Measurements from ENCODE around the gene MAGI1. TPM values are rescaled to one million over a fixed set of nuclear protein-coding genes. Genes with fewer than 3 reads are reported as not detected.

Gene MAGI1
- total and polyA plus RNA-seq, 7 donors = 10.2 to 54.0 (median 29.8) TPM

DNA sequence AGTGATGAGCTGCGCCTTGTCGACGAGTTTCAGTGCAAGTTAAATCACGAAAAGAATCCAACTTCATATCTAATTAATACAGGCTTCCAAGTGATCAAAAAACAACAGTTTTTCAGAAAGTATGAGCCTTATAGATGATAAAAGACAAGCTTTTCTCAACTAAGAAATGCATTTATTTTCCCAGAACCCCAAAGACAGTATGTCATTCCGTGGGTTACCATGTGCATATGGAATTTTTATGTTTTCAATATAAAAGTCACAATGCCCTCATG lies 442.8 kb downstream of the MAGI1 start:
- H3K4me1 ChIP-seq = peaks cover 0 to 19% (median 16%) of the 10 kb centered on the region in 4 donors
- intact Hi-C loops (cut with DNase I) = no loop called here
- H3K9me3 ChIP-seq = no peaks in the 10 kb centered on the region
- H3K27ac ChIP-seq = peak overlapping the region in 1 of 4 donors; percentile 20
- TF ChIP-seq, protein P1, sequence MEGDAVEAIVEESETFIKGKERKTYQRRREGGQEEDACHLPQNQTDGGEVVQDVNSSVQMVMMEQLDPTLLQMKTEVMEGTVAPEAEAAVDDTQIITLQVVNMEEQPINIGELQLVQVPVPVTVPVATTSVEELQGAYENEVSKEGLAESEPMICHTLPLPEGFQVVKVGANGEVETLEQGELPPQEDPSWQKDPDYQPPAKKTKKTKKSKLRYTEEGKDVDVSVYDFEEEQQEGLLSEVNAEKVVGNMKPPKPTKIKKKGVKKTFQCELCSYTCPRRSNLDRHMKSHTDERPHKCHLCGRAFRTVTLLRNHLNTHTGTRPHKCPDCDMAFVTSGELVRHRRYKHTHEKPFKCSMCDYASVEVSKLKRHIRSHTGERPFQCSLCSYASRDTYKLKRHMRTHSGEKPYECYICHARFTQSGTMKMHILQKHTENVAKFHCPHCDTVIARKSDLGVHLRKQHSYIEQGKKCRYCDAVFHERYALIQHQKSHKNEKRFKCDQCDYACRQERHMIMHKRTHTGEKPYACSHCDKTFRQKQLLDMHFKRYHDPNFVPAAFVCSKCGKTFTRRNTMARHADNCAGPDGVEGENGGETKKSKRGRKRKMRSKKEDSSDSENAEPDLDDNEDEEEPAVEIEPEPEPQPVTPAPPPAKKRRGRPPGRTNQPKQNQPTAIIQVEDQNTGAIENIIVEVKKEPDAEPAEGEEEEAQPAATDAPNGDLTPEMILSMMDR (IDR thresholded peaks at IDR 0.05) = no peak
- TF ChIP-seq EP300 (IDR thresholded peaks at IDR 0.05) (no peak), POLR2A (IDR thresholded peaks at IDR 0.05) (no peak), POLR2AphosphoS5 (IDR thresholded peaks at IDR 0.05) (no peak)
- 77 to 88% methylated on average over 5 of the region's 5 CpGs for WGBS, 2 donors
- H3K4me3 ChIP-seq = no peak overlapping the region
- H3K27me3 ChIP-seq = no peaks in the 10 kb centered on the region
- no peaks in the 10 kb centered on the region for H3K36me3 ChIP-seq
- DNase-seq = no peak

DNA sequence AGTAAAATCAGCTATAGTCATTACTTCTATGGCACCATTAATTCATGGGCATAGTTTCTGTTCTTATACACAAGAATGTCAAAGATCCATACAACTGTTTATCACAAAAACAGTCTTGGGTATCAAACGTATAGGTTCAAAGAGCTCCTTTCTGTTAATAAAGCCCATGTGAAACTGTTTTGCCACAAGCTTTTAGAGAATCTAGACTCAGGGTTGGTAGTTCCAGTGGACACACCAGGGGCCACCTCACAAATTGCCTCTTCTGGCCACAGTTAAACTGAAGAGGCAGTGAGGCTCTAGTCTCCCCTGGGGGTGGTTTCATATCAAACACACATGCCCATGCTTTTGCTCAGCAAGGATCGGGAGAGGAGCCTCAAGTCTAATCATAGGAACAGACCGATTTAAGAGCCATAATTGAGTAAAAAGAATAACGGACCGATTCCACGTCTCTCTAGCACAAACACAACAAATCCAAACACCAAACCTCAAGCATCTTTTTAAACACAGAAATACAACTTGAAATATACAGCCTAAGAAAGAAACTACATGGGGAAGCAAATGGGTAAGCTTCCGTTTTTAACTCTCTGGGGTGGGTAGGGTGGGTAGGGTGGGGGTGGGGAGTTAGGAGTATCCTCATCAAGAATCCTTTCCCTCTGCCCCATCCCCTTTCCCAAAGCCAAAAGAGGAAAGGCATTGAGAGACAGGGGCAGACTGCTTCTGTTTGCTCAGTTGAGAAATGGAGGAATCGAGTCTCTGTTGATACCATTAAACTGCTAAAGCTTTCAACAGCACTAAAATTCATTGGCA lies 443.3 kb downstream of the MAGI1 start:
- no peaks in the 10 kb centered on the region for H3K9me3 ChIP-seq
- H3K4me3 ChIP-seq = no peak overlapping the region
- WGBS, 2 donors = 78 to 85% methylated on average over 8 of the region's 8 CpGs
- H3K36me3 ChIP-seq = no peaks in the 10 kb centered on the region
- H3K27me3 ChIP-seq = no peaks in the 10 kb centered on the region
- intact Hi-C loops (cut with DNase I) = no loop called here
- no peak for DNase-seq
- H3K4me1 ChIP-seq = peaks cover 0 to 19% (median 16%) of the 10 kb centered on the region in 4 donors
- no peak for TF ChIP-seq POLR2AphosphoS5 (IDR thresholded peaks at IDR 0.05)
- no peak for TF ChIP-seq POLR2A (IDR thresholded peaks at IDR 0.05)
- TF ChIP-seq, protein P1 (IDR thresholded peaks at IDR 0.05) = no peak
- no peak for TF ChIP-seq EP300 (IDR thresholded peaks at IDR 0.05)
- H3K27ac ChIP-seq = peak overlapping the region in 1 of 4 donors; percentile 20

DNA sequence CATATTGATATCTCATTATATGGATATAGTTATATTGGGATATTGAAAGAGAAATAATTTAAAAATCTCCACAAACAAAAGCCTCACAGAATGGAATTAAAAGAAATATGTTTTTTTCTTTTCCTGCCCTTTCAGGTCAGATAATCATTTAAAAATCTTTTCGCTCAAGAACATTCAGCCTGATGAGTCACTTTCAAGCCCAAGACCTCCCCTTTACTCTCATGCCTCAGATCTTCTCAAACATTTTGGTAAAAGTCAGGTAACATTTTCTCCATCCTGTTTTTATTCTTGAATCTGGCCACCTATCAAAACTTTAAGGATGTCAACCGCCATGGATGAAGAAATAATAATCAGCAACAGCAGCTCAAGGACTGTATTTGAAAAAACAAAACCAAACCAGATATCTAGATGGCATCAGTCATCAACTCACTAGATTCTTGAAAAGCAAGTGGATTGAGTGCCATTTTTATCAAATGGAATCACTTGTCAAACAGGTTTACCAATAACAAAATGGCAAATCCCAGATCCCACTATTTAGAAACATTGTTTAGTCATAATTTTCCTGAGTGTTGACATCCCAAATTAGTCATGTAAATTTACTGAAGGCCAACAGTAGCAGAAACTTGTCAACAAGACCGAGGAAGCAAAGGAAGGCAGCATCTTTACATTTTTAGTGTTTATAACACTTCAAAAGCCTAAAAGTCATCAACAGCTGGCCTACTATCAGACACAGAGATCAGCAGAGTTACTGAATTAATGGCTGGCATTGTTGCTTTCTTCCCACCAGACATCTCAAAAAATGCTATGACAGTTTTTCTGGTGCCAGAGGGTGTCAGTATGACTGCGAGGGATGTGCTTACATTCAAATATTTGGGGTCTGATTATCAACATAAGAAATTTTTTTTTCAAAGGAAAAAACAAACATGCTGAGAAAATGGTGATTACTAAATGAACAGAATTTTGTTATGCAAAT lies 444.7 kb downstream of the MAGI1 start:
- DNase-seq = no peak
- no peak for TF ChIP-seq POLR2AphosphoS5 (IDR thresholded peaks at IDR 0.05)
- no peak for TF ChIP-seq POLR2A (IDR thresholded peaks at IDR 0.05)
- TF ChIP-seq EP300 (IDR thresholded peaks at IDR 0.05) = no peak
- TF ChIP-seq, protein P1 (IDR thresholded peaks at IDR 0.05) = no peak
- peaks cover 0 to 29% (median 21%) of the 10 kb centered on the region in 4 donors for H3K4me1 ChIP-seq
- H3K27ac ChIP-seq = no peak overlapping the region
- H3K9me3 ChIP-seq = no peaks in the 10 kb centered on the region
- H3K27me3 ChIP-seq = no peaks in the 10 kb centered on the region
- whole genome bisulfite sequencing, 2 donors = 88 to 93% methylated on average over 4 of the region's 4 CpGs
- intact Hi-C loops (cut with DNase I) = no loop called here
- H3K4me3 ChIP-seq = no peak overlapping the region
- no peaks in the 10 kb centered on the region for H3K36me3 ChIP-seq

DNA sequence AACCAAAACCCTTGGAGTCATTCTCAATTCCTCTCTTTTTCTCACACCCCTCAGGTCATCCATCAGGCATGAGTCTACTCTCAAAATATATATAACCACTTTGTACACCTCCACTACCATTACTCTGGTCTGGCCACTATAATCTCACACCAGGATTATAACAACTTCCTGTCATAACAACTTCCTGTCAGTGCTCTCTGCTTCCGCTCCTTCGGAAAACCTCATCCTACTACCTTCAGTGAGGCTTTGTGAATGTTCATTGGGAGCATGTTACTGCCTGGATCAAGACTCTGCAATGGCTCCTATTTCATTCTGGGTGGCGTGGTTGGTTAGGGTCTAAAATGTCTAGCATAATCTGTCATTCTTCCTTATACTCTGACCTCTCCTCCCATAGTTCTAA lies 447.4 kb downstream of the MAGI1 start:
- intact Hi-C loops (cut with DNase I) = no loop called here
- TF ChIP-seq POLR2A (IDR thresholded peaks at IDR 0.05) (no peak), EP300 (IDR thresholded peaks at IDR 0.05) (no peak), POLR2AphosphoS5 (IDR thresholded peaks at IDR 0.05) (no peak)
- TF ChIP-seq, protein P1 (IDR thresholded peaks at IDR 0.05) = no peak
- no peak overlapping the region for H3K27ac ChIP-seq
- H3K27me3 ChIP-seq = no peaks in the 10 kb centered on the region
- 93 to 97% methylated on average over 3 of the region's 3 CpGs for whole genome bisulfite sequencing, 2 donors
- H3K4me1 ChIP-seq = peaks cover 0 to 10% (median 5%) of the 10 kb centered on the region in 4 donors
- DNase-seq = no peak
- H3K36me3 ChIP-seq = no peaks in the 10 kb centered on the region
- H3K9me3 ChIP-seq = no peaks in the 10 kb centered on the region
- H3K4me3 ChIP-seq = no peak overlapping the region
